GM12878 (cell line): ENCODE measurements around the gene PKN3. TPM values are rescaled to one million over a fixed set of nuclear protein-coding genes. Genes with fewer than 3 reads are reported as not detected.

Experiments used
- ATAC-seq: fragments of 200-7000 bp; cut with Tn5 transposase; 3 replicates; pipeline ENCODE4 v1.9.1; 2020; ENCODE audit warnings: mild to moderate bottlenecking, moderate library complexity
- BruUV-seq: library from RNA; stranded (reverse); fragments of 400-500 nt; replicated peaks from 2 replicates; lab custom pipeline; 2021; lab: Mats Ljungman, UMichigan
- CTCF ChIA-PET: fragments of 300-600 bp; sonication (Branson Sonifier 250); formaldehyde crosslinking; extraction: SDS; loops from one replicate; lab custom pipeline; 2021; ENCODE audit warnings: inconsistent platforms; lab: Yijun Ruan, JAX
- POLR2A ChIA-PET: fragments of 350-600 bp; formaldehyde crosslinking; extraction: SDS; loops from one replicate; lab custom pipeline; 2021; ENCODE audit warnings: inconsistent platforms; lab: Charles Lee
- RAD21 ChIA-PET: fragments of 300-600 bp; sonication (Branson Sonifier 250); formaldehyde crosslinking; loops from one replicate; lab custom pipeline; 2023; ENCODE audit warnings: antibody characterized with exemption; ENCODE audit not compliant: unreplicated experiment; lab: Charles Lee
- SMC1A ChIA-PET: fragments of 300-600 bp; sonication (Branson Sonifier 250); formaldehyde crosslinking; loops from one replicate; lab custom pipeline; 2023; ENCODE audit not compliant: unreplicated experiment, uncharacterized antibody; lab: Charles Lee
- DNase-seq: peaks from one replicate; pipeline ENCODE4 v3.0.0-alpha.2; 2011; ENCODE audit warnings: low read depth, low spot score
- FAIRE-seq: peaks from 3 replicates; lab custom pipeline; 2011; peaks lifted over from hg19 to GRCh38; lab: Jason Lieb, UNC
- H2AFZ ChIP-seq: 2 replicates; pipeline ENCODE4 v1.6.0; 2011; ENCODE audit warnings: low read depth, low read length, control low read depth; ENCODE audit not compliant: control insufficient read depth
- H3K27ac ChIP-seq: 2 replicates; pipeline ENCODE4 v1.5.1; 2011; ENCODE audit warnings: control low read depth; ENCODE audit not compliant: control insufficient read depth, insufficient read depth
- H3K27me3 ChIP-seq, 2 experiments: replicated peaks in 1 of 2; 2 replicates each; pipeline versions ENCODE4 v1.6.0 to v1.6.1; 2011; ENCODE audit warnings: low read length in 1 of 2; ENCODE audit not compliant: control insufficient read depth in 2 of 2, insufficient read depth in 2 of 2
- H3K36me3 ChIP-seq, 2 experiments: 2 replicates each; pipeline ENCODE4 v1.5.1; 2011; ENCODE audit warnings: low read length in 1 of 2; ENCODE audit not compliant: control insufficient read depth in 2 of 2, insufficient read depth in 2 of 2
- H3K4me1 ChIP-seq: 2 replicates; pipeline ENCODE4 v1.6.1; 2011; ENCODE audit warnings: mild to moderate bottlenecking, low read length, moderate library complexity, mixed read lengths; ENCODE audit not compliant: control insufficient read depth, insufficient read depth
- H3K4me2 ChIP-seq: 2 replicates; pipeline ENCODE4 v1.6.0; 2011; ENCODE audit warnings: control low read depth; ENCODE audit not compliant: control insufficient read depth, insufficient read depth
- H3K4me3 ChIP-seq: fragments of 200-600 bp; sonication (generic); 2 replicates; pipeline ENCODE4 v1.5.1; 2016
- H3K79me2 ChIP-seq: 2 replicates; pipeline ENCODE4 v1.6.0; 2011; ENCODE audit warnings: low read length; ENCODE audit not compliant: control insufficient read depth, insufficient read depth
- H3K9ac ChIP-seq: 2 replicates; pipeline ENCODE4 v1.8.0; 2011; ENCODE audit warnings: low read length, control low read depth, mixed read lengths; ENCODE audit not compliant: control insufficient read depth, insufficient read depth
- H3K9me3 ChIP-seq: replicated peaks from 3 replicates; pipeline ENCODE4 v1.5.1; 2011; ENCODE audit warnings: mild to moderate bottlenecking, low read length; ENCODE audit not compliant: control insufficient read depth, insufficient read depth
- H4K20me1 ChIP-seq: 2 replicates; pipeline ENCODE4 v1.6.0; 2011; ENCODE audit not compliant: control insufficient read depth, insufficient read depth
- EED ChIP-seq: sonication (generic); IDR thresholded peaks from 2 replicates; pipeline ENCODE4 v1.6.1; 2016; ENCODE audit warnings: antibody characterized with exemption, low read depth
- POLR2A ChIP-seq: IDR thresholded peaks from 2 replicates; pipeline ENCODE4 v1.6.1; 2011; ENCODE audit warnings: low read depth, mild to moderate bottlenecking, low read length
- STAT3 ChIP-seq: IDR thresholded peaks from 2 replicates; pipeline ENCODE4 v1.6.1; 2011; ENCODE audit warnings: low read depth, low read length, improper control_type of control experiment
- SUZ12 ChIP-seq: fragments of 200-600 bp; sonication (generic); IDR thresholded peaks from one replicate; pipeline ENCODE4 v1.6.1; 2018; ENCODE audit warnings: antibody characterized with exemption, mild to moderate bottlenecking; ENCODE audit not compliant: unreplicated experiment
- TAF1 ChIP-seq: IDR thresholded peaks from 2 replicates; pipeline ENCODE4 v1.6.1; 2011; ENCODE audit warnings: mild to moderate bottlenecking, low read depth, low read length, borderline replicate concordance
- ZBTB11 ChIP-seq: fragments of 450-650 bp; formaldehyde crosslinking; IDR thresholded peaks from 2 replicates; pipeline ENCODE4 v1.5.0; 2022; ENCODE audit warnings: mild to moderate bottlenecking, missing genetic modification characterization
- WGBS: methylation state at CpG from one replicate; pipeline ENCODE4 v1.1.6; 2016; ENCODE audit warnings: low lambda C conversion rate; ENCODE audit not compliant: insufficient replicate concordance, insufficient coverage; ENCODE audit errors: missing lambda C conversion rate; 5-methylcytosine and 5-hydroxymethylcytosine counted together
- in situ Hi-C: fragments of 300-500 bp; cut with MboI; formaldehyde crosslinking; loops from 9 replicates; pipeline ENCODE4 v1.14.3; 2018; ENCODE audit warnings: mixed read lengths
- intact Hi-C: fragments of 100-400 bp; cut with micrococcal nuclease; formaldehyde crosslinking; loops from one replicate; pipeline ENCODE4 v1.14.2; 2022; ENCODE audit not compliant: unreplicated experiment
- polyA plus RNA-seq, 11 experiments: library from polyadenylated mRNA; depleted of rRNA in 4 of 11; unstranded in 6 of 11; stranded (reverse) in 5 of 11; fragments of >200 nt; fragmentation: Nextera tagmentation in 4 of 11; fragmentation: Illumina TruSeq in 1 of 11; extraction: Ambion mirVana in 4 of 11; extraction: Trizol in 1 of 11; gene quantifications; 1 replicate in 1 of 11; 2 replicates in 10 of 11; pipeline versions ENCODE4 v1.2.1 to v1.2.3, GENCODE V29; 2011 to 2016; ENCODE audit warnings: inconsistent platforms in 2 of 11, missing spikeins in 2 of 11, low read depth in 1 of 11
- total RNA-seq, 4 experiments: library from RNA; depleted of rRNA in 3 of 4; stranded (reverse); fragments of >200 nt in 3 of 4; fragmentation: Illumina TruSeq in 1 of 4; extraction: Trizol in 1 of 4; gene quantifications; 2 replicates each; pipeline versions ENCODE4 v1.2.1 to v1.2.3, GENCODE V29; 2013 to 2021
- TF ChIP-seq, protein P1 (sequence below): fragments of 150-350 bp; IDR thresholded peaks from 2 replicates; pipeline ENCODE4 v1.6.1; 2016; ENCODE audit warnings: low read depth, low read length
- TF ChIP-seq, protein P2 (sequence below): fragments of 450-650 bp; IDR thresholded peaks from 2 replicates; pipeline ENCODE4 v1.6.1; 2017; ENCODE audit warnings: low read depth, mild to moderate bottlenecking, moderate library complexity

PKN3 gene
- total and polyA plus RNA-seq, 10 of the 15 experiments (the other 5 are each of a cell fraction or from before 2014, with no cell fraction given): 0.35 to 11.0 (median 3.3) TPM

- 98% methylated on average over 30 of the region's 30 CpGs for WGBS
- no peaks in the 10 kb centered on the region for H3K27me3 ChIP-seq
- peaks cover 0 to 4% of the 10 kb centered on the region in 2 experiments; a peak in 2 of 4 replicates for H3K36me3 ChIP-seq
- ATAC-seq (no peak), FAIRE-seq (no peak), DNase-seq (no peak)
- POLR2A ChIA-PET: no interaction called here
- no peak overlapping the region for H3K4me3 ChIP-seq
- H3K79me2 ChIP-seq: peaks cover 20% of the 10 kb centered on the region
- H3K9ac ChIP-seq: no peak overlapping the region
- RAD21 ChIA-PET: no interaction called here
- no TSS peak for BruUV-seq
- peaks cover 3% of the 10 kb centered on the region for H3K4me1 ChIP-seq
- in situ Hi-C loops: no loop called here
- H4K20me1 ChIP-seq: no peaks in the 10 kb centered on the region
- no peak overlapping the region for H3K4me2 ChIP-seq
- no peaks in the 10 kb centered on the region for H3K9me3 ChIP-seq
- intact Hi-C loops: loop anchor here (5.0 kb wide), 1 partner anchor 227 kb away; the partner anchor contains the start of genes DOLK and NUP188
- no peak overlapping the region for H3K27ac ChIP-seq
- TF ChIP-seq EED (no peak), SUZ12 (no peak), POLR2A (0 out of 2 replicates have a peak, but pooled peaks have one; percentile 19), TAF1 (no peak), ZBTB11 (no peak), STAT3 (no peak)
- TF ChIP-seq, protein P1, sequence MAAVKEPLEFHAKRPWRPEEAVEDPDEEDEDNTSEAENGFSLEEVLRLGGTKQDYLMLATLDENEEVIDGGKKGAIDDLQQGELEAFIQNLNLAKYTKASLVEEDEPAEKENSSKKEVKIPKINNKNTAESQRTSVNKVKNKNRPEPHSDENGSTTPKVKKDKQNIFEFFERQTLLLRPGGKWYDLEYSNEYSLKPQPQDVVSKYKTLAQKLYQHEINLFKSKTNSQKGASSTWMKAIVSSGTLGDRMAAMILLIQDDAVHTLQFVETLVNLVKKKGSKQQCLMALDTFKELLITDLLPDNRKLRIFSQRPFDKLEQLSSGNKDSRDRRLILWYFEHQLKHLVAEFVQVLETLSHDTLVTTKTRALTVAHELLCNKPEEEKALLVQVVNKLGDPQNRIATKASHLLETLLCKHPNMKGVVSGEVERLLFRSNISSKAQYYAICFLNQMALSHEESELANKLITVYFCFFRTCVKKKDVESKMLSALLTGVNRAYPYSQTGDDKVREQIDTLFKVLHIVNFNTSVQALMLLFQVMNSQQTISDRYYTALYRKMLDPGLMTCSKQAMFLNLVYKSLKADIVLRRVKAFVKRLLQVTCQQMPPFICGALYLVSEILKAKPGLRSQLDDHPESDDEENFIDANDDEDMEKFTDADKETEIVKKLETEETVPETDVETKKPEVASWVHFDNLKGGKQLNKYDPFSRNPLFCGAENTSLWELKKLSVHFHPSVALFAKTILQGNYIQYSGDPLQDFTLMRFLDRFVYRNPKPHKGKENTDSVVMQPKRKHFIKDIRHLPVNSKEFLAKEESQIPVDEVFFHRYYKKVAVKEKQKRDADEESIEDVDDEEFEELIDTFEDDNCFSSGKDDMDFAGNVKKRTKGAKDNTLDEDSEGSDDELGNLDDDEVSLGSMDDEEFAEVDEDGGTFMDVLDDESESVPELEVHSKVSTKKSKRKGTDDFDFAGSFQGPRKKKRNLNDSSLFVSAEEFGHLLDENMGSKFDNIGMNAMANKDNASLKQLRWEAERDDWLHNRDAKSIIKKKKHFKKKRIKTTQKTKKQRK: no peak
- TF ChIP-seq, protein P2, sequence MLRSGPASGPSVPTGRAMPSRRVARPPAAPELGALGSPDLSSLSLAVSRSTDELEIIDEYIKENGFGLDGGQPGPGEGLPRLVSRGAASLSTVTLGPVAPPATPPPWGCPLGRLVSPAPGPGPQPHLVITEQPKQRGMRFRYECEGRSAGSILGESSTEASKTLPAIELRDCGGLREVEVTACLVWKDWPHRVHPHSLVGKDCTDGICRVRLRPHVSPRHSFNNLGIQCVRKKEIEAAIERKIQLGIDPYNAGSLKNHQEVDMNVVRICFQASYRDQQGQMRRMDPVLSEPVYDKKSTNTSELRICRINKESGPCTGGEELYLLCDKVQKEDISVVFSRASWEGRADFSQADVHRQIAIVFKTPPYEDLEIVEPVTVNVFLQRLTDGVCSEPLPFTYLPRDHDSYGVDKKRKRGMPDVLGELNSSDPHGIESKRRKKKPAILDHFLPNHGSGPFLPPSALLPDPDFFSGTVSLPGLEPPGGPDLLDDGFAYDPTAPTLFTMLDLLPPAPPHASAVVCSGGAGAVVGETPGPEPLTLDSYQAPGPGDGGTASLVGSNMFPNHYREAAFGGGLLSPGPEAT: no peak
- CTCF ChIA-PET: no interaction called here
- SMC1A ChIA-PET: no interaction called here
- H2AFZ ChIP-seq: no peak overlapping the region
Measured at GRCh38 chr9:128719919-128720605, 17.8 kb downstream of the PKN3 start.
